GM18519 (cell line): ENCODE results near the gene CCDC171.
"Not testable (repeated sequence)": the region's sequence is repeated elsewhere in the genome, so short reads cannot be mapped to it uniquely, and the experiment has no call there.

Experiments
- ATAC-seq: cut with Tn5 transposase; IDR thresholded peaks from one replicate; pipeline ENCODE4 v1.9.1; 2021; ENCODE audit warnings: mild to moderate bottlenecking, moderate library complexity; ENCODE audit not compliant: unreplicated experiment, low FRiP score

CCDC171 gene

GRCh38 chr9:15670894-15671293 lies 118.1 kb downstream of the CCDC171 start:
- ATAC-seq, result no peak

- no peak for ATAC-seq
These were observed 140.9 kb downstream of the CCDC171 start for GRCh38 chr9:15693701-15694100.

DNA sequence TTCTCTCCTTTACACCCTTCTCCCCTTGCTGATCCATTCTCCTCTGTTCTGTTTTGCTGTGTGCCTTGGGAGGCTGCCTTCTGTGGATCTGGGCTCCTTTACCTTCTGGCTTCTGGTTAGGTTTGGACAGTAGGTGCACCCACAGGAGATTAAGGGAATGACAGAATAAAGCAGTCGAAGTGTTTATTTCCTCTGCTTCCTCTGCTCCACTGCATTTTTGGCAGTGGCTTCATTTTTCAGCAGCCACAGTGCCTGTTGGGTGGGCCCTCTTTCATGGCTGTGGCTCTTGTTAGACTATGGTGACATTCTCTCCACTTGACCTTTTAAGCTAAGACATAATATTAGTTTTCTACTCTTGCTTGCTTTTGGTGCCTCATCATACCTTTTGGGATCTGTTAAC lies 144.1 kb downstream of the CCDC171 start:
- ATAC-seq, result no peak

DNA sequence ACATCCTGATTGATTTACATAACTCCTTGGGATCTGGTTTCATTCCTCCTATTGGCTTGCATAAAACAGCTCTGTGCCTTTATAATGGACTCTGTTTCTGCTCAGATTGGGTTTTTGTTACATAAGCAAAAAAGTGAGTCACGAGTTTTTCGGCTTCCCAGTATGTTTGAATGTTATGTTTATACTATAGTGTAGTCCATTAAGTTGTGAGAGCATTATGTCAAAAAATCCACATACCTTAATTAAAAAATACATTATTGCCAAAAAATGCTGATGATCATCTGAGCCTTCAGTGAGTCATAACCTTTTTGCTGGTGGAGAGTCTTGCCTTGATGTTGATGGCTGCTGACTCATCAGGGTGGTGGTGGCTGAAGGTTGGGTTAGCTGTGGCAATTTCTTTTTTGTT lies 144.6 kb downstream of the CCDC171 start:
- ATAC-seq, result no peak

DNA sequence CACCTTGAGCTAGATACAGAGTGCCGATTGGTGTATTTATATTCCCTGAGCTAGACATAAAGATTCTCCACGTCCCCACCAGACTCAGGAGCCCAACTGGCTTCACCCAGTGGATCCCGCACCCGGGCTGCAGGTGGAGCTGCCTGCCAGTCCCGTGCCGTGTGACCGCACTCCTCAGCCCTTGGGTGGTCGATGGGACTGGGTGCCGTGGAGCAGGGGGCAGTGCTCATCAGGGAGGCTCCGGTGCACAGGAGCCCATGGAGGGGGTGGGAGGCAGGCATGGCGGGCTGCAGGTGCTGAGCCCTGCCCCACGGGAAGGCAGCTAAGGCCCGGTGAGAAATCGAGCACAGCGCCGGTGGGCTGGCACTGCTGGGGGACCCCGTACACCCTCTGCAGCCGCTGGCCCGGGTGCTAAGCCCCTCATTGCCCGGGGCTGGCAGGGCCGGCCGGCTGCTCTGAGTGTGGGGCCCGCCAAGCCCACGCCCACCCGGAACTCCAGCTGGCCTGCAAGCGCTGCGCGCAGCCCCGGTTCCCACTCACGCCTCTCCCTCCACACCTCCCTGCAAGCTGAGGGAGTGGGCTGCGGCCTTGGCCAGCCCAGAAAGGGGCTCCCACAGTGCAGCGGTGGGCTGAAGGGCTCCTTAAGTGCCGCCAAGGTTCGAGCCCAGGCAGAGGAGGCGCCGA lies 147.2 kb downstream of the CCDC171 start:
- ATAC-seq, result not testable (repeated sequence)

DNA sequence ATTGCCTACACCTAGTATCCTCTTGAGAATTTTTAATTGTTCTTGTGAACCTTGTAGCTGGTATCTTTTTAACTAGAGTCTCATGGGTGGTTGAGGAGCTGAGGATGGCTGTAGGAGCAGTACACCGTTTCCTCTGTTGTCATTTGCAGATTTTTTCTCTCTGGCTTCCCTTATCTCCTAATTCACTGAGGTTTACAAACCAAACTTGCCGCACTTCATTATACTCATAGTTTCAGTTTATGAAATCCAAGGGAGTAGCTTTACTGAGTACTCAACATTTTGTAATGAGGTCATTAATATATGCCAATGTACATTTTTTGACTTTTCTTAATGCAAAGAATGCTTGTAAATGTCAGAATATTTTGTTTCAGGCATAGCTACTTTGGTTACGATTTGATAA lies 154.2 kb downstream of the CCDC171 start:
- no peak for ATAC-seq

- ATAC-seq, result no peak
These were observed 158.7 kb downstream of the CCDC171 start for GRCh38 chr9:15711531-15711930.

DNA sequence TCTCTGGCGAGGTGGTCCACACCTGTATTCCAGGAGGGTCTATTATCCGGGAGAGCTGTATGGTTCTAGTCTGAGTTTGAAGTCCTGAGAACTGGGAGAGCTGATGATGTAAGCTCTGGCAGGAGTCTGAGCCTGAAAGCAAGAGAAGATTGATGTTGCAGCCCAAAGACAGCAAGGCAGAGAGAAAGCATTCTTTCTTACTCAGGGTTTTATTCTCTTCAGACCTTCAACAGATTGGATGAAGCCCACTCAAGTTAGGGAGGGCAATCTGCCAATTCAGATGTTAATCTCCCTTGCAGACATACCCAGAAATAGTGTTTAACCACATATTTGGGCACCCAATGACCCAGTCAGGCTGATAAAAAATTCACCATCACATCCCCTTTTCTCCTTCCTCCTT lies 159.1 kb downstream of the CCDC171 start:
- ATAC-seq, result no peak

- ATAC-seq, result no peak
These were observed 161.9 kb downstream of the CCDC171 start for GRCh38 chr9:15714746-15715145.

DNA sequence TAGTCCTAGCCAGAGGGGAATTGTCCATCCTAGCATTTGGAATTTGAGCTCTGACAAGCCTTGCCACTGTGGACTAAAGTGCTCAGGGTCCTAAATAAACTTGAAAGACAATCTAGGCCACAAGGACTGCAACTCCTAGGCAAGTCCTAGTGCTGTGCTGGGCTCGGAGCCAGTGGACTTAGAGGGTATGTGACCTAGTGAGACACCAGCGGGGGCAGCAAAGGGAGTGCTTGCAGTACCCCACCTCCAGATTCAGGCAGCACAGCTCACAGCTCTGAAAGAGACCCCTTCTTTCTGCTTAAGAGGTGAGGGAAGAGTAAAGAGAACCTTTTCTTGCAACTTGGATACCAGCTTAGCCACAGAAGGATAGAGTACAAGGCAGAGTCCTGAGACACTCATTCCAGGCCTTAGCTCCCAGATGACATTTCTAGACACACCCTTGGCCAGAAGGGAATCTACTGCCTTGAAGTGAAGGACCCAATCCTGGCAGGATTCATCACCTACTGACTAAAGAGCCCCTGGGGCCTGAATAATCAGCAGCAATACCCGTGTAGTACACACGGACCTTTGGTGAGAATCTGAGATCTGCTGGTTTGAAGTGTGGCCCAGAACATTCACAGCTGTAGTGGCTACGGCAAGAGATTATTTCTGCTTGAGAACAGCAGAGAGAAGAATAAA lies 164.6 kb downstream of the CCDC171 start:
- ATAC-seq, result no peak

DNA sequence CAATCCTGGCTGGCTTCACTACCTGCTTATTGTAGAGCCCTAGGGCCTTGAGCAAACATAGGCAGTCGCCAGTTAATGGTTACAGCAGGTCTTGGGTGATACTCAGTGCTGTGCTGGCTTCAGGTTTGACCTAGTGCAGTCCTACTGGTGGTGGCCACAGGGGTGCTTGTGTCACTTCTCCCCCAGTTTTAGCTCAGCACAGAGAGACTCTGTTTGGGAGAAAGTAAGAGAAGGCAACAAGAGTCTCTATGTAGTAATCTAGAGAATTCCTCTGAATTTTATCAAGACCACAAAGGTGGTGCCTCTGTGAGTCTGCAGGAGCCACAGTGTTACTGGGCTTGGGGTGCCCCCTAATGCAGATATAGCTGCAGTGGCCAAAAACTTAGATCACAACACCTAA lies 165.6 kb downstream of the CCDC171 start:
- no peak for ATAC-seq

GRCh38 chr9:15720861-15721260 lies 168.0 kb downstream of the CCDC171 start:
- ATAC-seq, result no peak

GRCh38 chr9:15722888-15723287 lies 170.0 kb downstream of the CCDC171 start:
- no peak for ATAC-seq

GRCh38 chr9:15724016-15724415 lies 171.2 kb downstream of the CCDC171 start:
- no peak for ATAC-seq

GRCh38 chr9:15724612-15725011 lies 171.8 kb downstream of the CCDC171 start:
- ATAC-seq, result no peak

DNA sequence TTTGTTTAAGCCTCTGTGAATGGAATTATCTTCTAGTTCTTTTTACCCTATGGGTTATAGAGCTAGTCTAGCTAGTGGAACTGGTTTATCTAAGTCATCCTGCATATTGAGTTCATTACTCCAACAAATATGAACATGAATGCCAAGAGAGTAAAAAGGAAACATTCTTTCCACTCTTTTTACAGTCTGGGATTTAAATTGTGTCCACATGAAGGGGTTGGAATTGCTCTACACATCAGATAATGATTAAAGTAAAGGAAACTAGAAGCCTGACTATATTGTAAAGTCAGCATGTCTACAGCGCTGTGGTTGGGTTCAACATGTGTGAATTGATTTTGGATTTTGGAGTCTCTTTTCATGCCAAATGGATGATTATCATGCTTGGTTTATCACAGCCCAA lies 173.1 kb downstream of the CCDC171 start:
- ATAC-seq, result no peak

DNA sequence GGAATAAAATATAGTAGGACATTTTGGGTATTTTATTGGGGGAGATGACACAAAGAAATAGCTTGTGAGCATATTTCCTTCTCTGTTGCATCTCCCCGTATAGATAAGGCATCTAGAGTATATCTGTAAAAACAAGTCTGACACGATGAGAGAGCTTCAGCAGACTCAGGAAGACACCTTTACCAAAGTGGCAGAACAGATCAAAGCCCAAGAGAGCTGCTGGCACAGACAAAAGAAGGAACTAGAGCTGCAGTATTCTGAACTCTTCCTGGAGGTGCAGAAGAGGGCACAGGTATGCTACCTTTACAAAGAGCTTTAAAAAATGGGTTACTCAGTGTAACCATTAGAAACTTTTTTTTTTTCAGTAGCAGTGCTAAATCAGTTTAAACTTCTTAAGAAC lies 176.7 kb downstream of the CCDC171 start:
- no peak for ATAC-seq

DNA sequence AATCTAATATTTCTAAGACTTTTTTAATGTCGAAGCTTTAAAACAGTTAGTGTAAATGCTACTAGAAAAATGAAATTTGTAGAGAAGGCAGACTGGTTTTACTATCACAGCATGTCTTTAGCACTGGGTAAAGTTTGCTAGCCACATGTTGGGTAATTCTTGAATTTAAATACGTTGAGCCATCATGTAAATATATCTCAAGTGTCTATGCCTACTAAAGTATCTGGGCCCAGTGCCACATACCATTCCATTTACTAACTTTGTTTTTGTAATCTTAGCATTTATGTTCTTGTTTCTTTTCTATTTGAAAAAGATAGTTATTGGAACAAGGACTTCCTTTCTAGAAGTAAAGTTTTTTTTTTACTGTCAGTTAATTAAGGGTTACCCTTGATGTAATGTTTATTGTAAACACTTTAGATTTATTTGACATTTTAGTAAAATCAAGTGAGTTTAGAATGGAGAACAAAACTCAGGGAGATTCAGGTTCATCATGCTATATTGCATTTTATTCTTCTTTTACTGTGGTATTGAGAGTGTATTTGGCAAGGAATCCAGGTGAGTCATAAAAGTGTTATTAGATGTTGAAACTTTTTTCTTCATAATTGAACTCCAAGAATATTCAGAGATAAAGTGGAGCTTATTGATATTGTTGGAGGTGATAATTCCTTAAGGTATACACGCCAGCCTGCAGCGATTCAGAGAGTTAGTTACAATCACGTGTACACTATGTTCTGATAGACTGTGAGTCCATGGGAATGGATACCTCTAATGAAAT lies 182.4 kb downstream of the CCDC171 start:
- no peak for ATAC-seq

DNA sequence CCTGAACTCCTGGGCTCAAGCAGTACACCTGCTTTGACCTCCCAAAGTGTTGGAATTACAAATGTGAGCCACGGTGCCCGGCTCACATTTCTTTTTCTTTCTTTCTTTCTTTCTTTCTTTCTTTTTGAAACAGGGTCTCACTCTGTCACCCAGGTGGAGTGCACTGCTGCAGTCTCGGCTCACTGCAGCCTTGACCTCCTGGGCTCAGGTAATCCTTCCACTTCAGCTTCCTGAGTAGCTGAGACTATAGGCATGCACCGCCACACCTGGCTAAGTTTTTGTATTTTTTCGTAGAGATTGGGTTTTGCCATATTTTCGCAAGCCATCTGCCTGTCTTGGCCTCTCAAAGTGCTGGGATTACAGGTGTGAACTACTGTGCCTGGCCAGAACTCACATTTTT lies 183.7 kb downstream of the CCDC171 start:
- no peak for ATAC-seq

- ATAC-seq, result no peak
These were observed 185.2 kb downstream of the CCDC171 start for GRCh38 chr9:15738011-15738410.

- ATAC-seq, result no peak
These were observed 188.2 kb downstream of the CCDC171 start for GRCh38 chr9:15741015-15741414.

DNA sequence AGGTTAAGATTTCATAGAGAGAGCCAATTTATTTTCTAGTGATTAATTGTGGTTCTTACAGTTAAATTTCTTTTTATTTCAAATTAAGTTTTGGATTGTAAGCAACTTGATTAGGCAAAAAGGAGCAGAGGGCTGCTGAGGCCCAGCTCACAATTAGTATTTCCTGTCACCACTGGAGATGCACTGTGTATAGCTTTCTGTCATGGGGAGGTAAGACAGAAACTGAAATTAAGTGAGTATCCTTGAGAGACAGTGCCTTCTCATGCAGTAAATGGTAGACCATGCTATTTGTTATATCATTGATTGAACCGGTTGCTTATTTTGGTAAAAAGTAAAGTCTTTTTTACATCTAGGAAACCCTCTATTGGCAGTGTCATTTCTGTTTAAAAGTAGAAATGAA lies 190.7 kb downstream of the CCDC171 start:
- ATAC-seq, result peak; percentile 89
